GM12878 (cell line): Measurements from ENCODE around the gene AMT. TPM values are rescaled to one million over a fixed set of nuclear protein-coding genes. Genes with fewer than 3 reads are reported as not detected.

Experiments used
- ATAC-seq: fragments of 200-7000 bp; cut with Tn5 transposase; 3 replicates; pipeline ENCODE4 v1.9.1; 2020; ENCODE audit warnings: mild to moderate bottlenecking, moderate library complexity
- BruUV-seq: library from RNA; stranded (reverse); fragments of 400-500 nt; replicated peaks from 2 replicates; lab custom pipeline; 2021; lab: Mats Ljungman, UMichigan
- CTCF ChIA-PET: fragments of 300-600 bp; sonication (Branson Sonifier 250); formaldehyde crosslinking; extraction: SDS; loops from one replicate; lab custom pipeline; 2021; ENCODE audit warnings: inconsistent platforms; lab: Yijun Ruan, JAX
- POLR2A ChIA-PET: fragments of 350-600 bp; formaldehyde crosslinking; extraction: SDS; loops from one replicate; lab custom pipeline; 2021; ENCODE audit warnings: inconsistent platforms; lab: Charles Lee
- RAD21 ChIA-PET: fragments of 300-600 bp; sonication (Branson Sonifier 250); formaldehyde crosslinking; loops from one replicate; lab custom pipeline; 2023; ENCODE audit warnings: antibody characterized with exemption; ENCODE audit not compliant: unreplicated experiment; lab: Charles Lee
- SMC1A ChIA-PET: fragments of 300-600 bp; sonication (Branson Sonifier 250); formaldehyde crosslinking; loops from one replicate; lab custom pipeline; 2023; ENCODE audit not compliant: unreplicated experiment, uncharacterized antibody; lab: Charles Lee
- DNase-seq: peaks from one replicate; pipeline ENCODE4 v3.0.0-alpha.2; 2011; ENCODE audit warnings: low read depth, low spot score
- FAIRE-seq: peaks from 3 replicates; lab custom pipeline; 2011; peaks lifted over from hg19 to GRCh38; lab: Jason Lieb, UNC
- H2AFZ ChIP-seq: 2 replicates; pipeline ENCODE4 v1.6.0; 2011; ENCODE audit warnings: low read depth, low read length, control low read depth; ENCODE audit not compliant: control insufficient read depth
- H3K27ac ChIP-seq: 2 replicates; pipeline ENCODE4 v1.5.1; 2011; ENCODE audit warnings: control low read depth; ENCODE audit not compliant: control insufficient read depth, insufficient read depth
- H3K27me3 ChIP-seq, 2 experiments: replicated peaks in 1 of 2; 2 replicates each; pipeline versions ENCODE4 v1.6.0 to v1.6.1; 2011; ENCODE audit warnings: low read length in 1 of 2; ENCODE audit not compliant: control insufficient read depth in 2 of 2, insufficient read depth in 2 of 2
- H3K36me3 ChIP-seq, 2 experiments: 2 replicates each; pipeline ENCODE4 v1.5.1; 2011; ENCODE audit warnings: low read length in 1 of 2; ENCODE audit not compliant: control insufficient read depth in 2 of 2, insufficient read depth in 2 of 2
- H3K4me1 ChIP-seq: 2 replicates; pipeline ENCODE4 v1.6.1; 2011; ENCODE audit warnings: mild to moderate bottlenecking, low read length, moderate library complexity, mixed read lengths; ENCODE audit not compliant: control insufficient read depth, insufficient read depth
- H3K4me2 ChIP-seq: 2 replicates; pipeline ENCODE4 v1.6.0; 2011; ENCODE audit warnings: control low read depth; ENCODE audit not compliant: control insufficient read depth, insufficient read depth
- H3K4me3 ChIP-seq: fragments of 200-600 bp; sonication (generic); 2 replicates; pipeline ENCODE4 v1.5.1; 2016
- H3K79me2 ChIP-seq: 2 replicates; pipeline ENCODE4 v1.6.0; 2011; ENCODE audit warnings: low read length; ENCODE audit not compliant: control insufficient read depth, insufficient read depth
- H3K9ac ChIP-seq: 2 replicates; pipeline ENCODE4 v1.8.0; 2011; ENCODE audit warnings: low read length, control low read depth, mixed read lengths; ENCODE audit not compliant: control insufficient read depth, insufficient read depth
- H3K9me3 ChIP-seq: replicated peaks from 3 replicates; pipeline ENCODE4 v1.5.1; 2011; ENCODE audit warnings: mild to moderate bottlenecking, low read length; ENCODE audit not compliant: control insufficient read depth, insufficient read depth
- H4K20me1 ChIP-seq: 2 replicates; pipeline ENCODE4 v1.6.0; 2011; ENCODE audit not compliant: control insufficient read depth, insufficient read depth
- BACH1 ChIP-seq: fragments of 450-650 bp; IDR thresholded peaks from 2 replicates; pipeline ENCODE4 v1.6.1; 2017; ENCODE audit warnings: mild to moderate bottlenecking, borderline replicate concordance
- CEBPB ChIP-seq, 2 experiments: fragments of 150-350 bp in 1 of 2; IDR thresholded peaks; 2 replicates each; pipeline ENCODE4 v1.6.1; 2012 to 2014; ENCODE audit warnings: low read depth in 2 of 2, low read length in 2 of 2, borderline replicate concordance in 1 of 2, inconsistent platforms in 1 of 2
- CREB1 ChIP-seq: IDR thresholded peaks from 2 replicates; pipeline ENCODE4 v1.6.1; 2012; ENCODE audit warnings: low read depth, mild to moderate bottlenecking, inconsistent platforms
- CREM ChIP-seq: IDR thresholded peaks from 2 replicates; pipeline ENCODE4 v1.6.1; 2014; ENCODE audit warnings: antibody characterized with exemption, low read depth
- EP300 ChIP-seq, 2 experiments: fragments of 150-350 bp in 1 of 2; IDR thresholded peaks; 2 replicates each; pipeline ENCODE4 v1.6.1; 2011 to 2012; ENCODE audit warnings: low read depth in 2 of 2, low read length in 2 of 2, borderline replicate concordance in 1 of 2, improper control_type of control experiment in 1 of 2, inconsistent platforms in 1 of 2; ENCODE audit not compliant: control insufficient read depth in 1 of 2
- HCFC1 ChIP-seq: fragments of 150-350 bp; IDR thresholded peaks from 2 replicates; pipeline ENCODE4 v1.6.1; 2014; ENCODE audit warnings: low read length
- JUNB ChIP-seq: IDR thresholded peaks from 2 replicates; pipeline ENCODE4 v1.6.1; 2016; ENCODE audit warnings: antibody characterized with exemption, mild to moderate bottlenecking
- NFIC ChIP-seq: IDR thresholded peaks from 2 replicates; pipeline ENCODE4 v1.6.1; 2012; ENCODE audit warnings: low read depth, mild to moderate bottlenecking, inconsistent platforms, low read length, moderate library complexity
- NFYA ChIP-seq: IDR thresholded peaks from 2 replicates; pipeline ENCODE4 v1.6.1; 2011; ENCODE audit warnings: low read depth, mild to moderate bottlenecking, low read length, improper control_type of control experiment, borderline replicate concordance
- POU2F2 ChIP-seq: IDR thresholded peaks from 3 replicates; pipeline ENCODE4 v1.6.1; 2011; ENCODE audit warnings: low read depth, mild to moderate bottlenecking, low read length, borderline replicate concordance
- SIX5 ChIP-seq: IDR thresholded peaks from 2 replicates; pipeline ENCODE4 v1.6.1; 2011; ENCODE audit warnings: mild to moderate bottlenecking, low read depth, low read length, moderate library complexity; ENCODE audit not compliant: severe bottlenecking
- SMARCA5 ChIP-seq: fragments of 450-650 bp; IDR thresholded peaks from 2 replicates; pipeline ENCODE4 v1.6.1; 2017; ENCODE audit warnings: mild to moderate bottlenecking
- SP1 ChIP-seq: IDR thresholded peaks from one replicate; pipeline ENCODE4 v1.6.1; 2011; ENCODE audit warnings: low read depth, low read length
- ZNF217 ChIP-seq: fragments of 450-650 bp; IDR thresholded peaks from 2 replicates; pipeline ENCODE4 v1.6.1; 2017; ENCODE audit warnings: antibody characterized with exemption, mild to moderate bottlenecking
- ZZZ3 ChIP-seq: IDR thresholded peaks from 2 replicates; pipeline ENCODE4 v1.6.1; 2011; ENCODE audit warnings: low read depth; ENCODE audit not compliant: control insufficient read depth, insufficient read length
- WGBS: methylation state at CpG from one replicate; pipeline ENCODE4 v1.1.6; 2016; ENCODE audit warnings: low lambda C conversion rate; ENCODE audit not compliant: insufficient replicate concordance, insufficient coverage; ENCODE audit errors: missing lambda C conversion rate; 5-methylcytosine and 5-hydroxymethylcytosine counted together
- in situ Hi-C: fragments of 300-500 bp; cut with MboI; formaldehyde crosslinking; loops from 9 replicates; pipeline ENCODE4 v1.14.3; 2018; ENCODE audit warnings: mixed read lengths
- intact Hi-C: fragments of 100-400 bp; cut with micrococcal nuclease; formaldehyde crosslinking; loops from one replicate; pipeline ENCODE4 v1.14.2; 2022; ENCODE audit not compliant: unreplicated experiment
- polyA plus RNA-seq, 11 experiments: library from polyadenylated mRNA; depleted of rRNA in 4 of 11; unstranded in 6 of 11; stranded (reverse) in 5 of 11; fragments of >200 nt; fragmentation: Nextera tagmentation in 4 of 11; fragmentation: Illumina TruSeq in 1 of 11; extraction: Ambion mirVana in 4 of 11; extraction: Trizol in 1 of 11; gene quantifications; 1 replicate in 1 of 11; 2 replicates in 10 of 11; pipeline versions ENCODE4 v1.2.1 to v1.2.3, GENCODE V29; 2011 to 2016; ENCODE audit warnings: inconsistent platforms in 2 of 11, missing spikeins in 2 of 11, low read depth in 1 of 11
- total RNA-seq, 4 experiments: library from RNA; depleted of rRNA in 3 of 4; stranded (reverse); fragments of >200 nt in 3 of 4; fragmentation: Illumina TruSeq in 1 of 4; extraction: Trizol in 1 of 4; gene quantifications; 2 replicates each; pipeline versions ENCODE4 v1.2.1 to v1.2.3, GENCODE V29; 2013 to 2021
- TF ChIP-seq, protein P1 (sequence below): fragments of 450-650 bp; conservative IDR thresholded peaks from 2 replicates; pipeline ENCODE4 v1.6.1; 2017; ENCODE audit warnings: mild to moderate bottlenecking, moderate library complexity
- TF ChIP-seq, protein P2 (sequence below): IDR thresholded peaks from 2 replicates; pipeline ENCODE4 v1.6.1; 2011; ENCODE audit warnings: borderline replicate concordance, low read depth, mild to moderate bottlenecking, moderate library complexity, mixed read lengths, low read length; ENCODE audit not compliant: insufficient read depth; ENCODE audit errors: extremely low read length
- TF ChIP-seq, protein P3 (sequence below): fragments of 450-650 bp; IDR thresholded peaks from 2 replicates; pipeline ENCODE4 v1.6.1; 2017; ENCODE audit warnings: mild to moderate bottlenecking

Gene AMT
- total and polyA plus RNA-seq, 10 of the 15 experiments (the other 5 are each of a cell fraction or from before 2014, with no cell fraction given) = 0.45 to 7.2 (median 2.6) TPM

DNA sequence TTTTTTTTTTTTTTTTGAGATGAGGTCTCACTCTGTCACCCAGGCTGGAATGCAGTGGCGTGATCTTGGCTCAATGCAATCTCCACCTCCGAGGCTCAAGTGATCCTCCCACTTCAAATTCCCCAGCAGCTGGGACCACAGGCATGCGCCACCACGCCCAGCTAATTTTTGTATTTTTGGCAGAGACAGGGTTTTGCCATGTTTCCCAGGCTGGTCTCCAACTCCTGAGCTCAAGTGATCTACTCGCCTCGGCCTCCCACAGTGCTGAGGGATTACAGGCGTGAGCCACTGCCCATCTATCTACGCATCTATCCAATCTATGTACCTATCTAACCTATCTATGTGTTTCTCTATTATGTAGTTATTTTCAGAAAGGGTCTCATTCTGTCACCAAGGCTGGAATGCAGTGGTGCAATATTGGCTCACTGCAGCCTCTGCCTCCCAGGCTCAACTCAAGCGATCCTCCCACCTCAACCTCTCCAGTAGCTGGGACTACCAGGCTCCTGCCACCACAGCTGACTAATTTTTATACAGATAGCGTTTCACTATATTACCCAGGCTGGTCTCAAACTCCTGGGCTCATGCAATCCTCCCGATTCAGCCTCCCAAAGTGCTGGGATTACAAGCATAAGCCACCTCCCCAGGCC, 43.9 kb downstream of the AMT start (continued):
- no peak for TF ChIP-seq POU2F2

DNA sequence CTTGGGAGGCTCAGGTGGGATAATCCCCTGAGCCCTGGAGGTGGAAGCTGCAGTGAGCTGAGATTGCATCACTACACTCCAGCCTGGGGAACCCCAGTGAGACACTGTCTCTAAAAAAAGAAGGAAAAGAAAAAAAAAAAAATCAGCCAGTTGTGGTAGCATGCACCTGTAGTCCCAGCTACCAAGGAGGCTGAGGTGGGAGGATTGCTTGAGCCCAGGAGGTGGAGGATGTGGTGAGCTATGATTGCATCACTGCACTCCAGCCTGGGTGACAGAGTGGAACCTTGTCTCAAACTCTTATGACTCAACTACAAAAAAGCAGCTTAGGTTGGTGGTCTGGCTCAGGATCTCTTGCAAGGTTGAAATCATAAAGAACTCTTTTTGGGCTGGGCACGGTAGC, 44.8 kb downstream of the AMT start:
- H3K36me3 ChIP-seq = peaks cover 10 to 15% of the 10 kb centered on the region in 2 experiments; a peak in 3 of 4 replicates
- ChIA-PET POLR2A (interaction anchor here (0.7 kb wide), 1 partner anchor 908 kb away, joined by 3 read pairs; no protein-coding TSS in a partner anchor), SMC1A (interaction anchor here (0.6 to 1.3 kb wide), 5 partner anchors 32 to 204 kb away, joined by 3 to 4 read pairs (median 3); partner anchors contain the start of genes TCTA and USP4), RAD21 (interaction anchor here (1.4 kb wide), 1 partner anchor 67 kb away, joined by 3 read pairs; no protein-coding TSS in a partner anchor), CTCF (no interaction called here)
- H3K4me1 ChIP-seq = peaks cover 14% of the 10 kb centered on the region
- intact Hi-C loops (no loop called here), in situ Hi-C loops (no loop called here)
- H3K9me3 ChIP-seq = peaks cover 21% of the 10 kb centered on the region; the same call in 2 of the 3 replicates
- DNase-seq = peak; percentile 42
- BruUV-seq = no TSS peak
- no peak for FAIRE-seq
- H3K4me2 ChIP-seq = no peak overlapping the region
- no peak overlapping the region for H3K9ac ChIP-seq
- peak; percentile 86 for ATAC-seq
- H3K4me3 ChIP-seq = no peak overlapping the region
- H3K27ac ChIP-seq = no peak overlapping the region
- no peaks in the 10 kb centered on the region for H4K20me1 ChIP-seq
- no peak overlapping the region for H2AFZ ChIP-seq
- WGBS = 91% methylated on average over 1 of the region's 1 CpG
- H3K79me2 ChIP-seq = peaks cover 70% of the 10 kb centered on the region
- H3K27me3 ChIP-seq = no peaks in the 10 kb centered on the region
- TF ChIP-seq SP1 (no peak), CREB1 (peak; percentile 63; the same call in 1 of the 2 replicates), JUNB (peak; percentile 36), SIX5 (no peak), CEBPB (IDR thresholded peaks at IDR 0.05; ENCODE audit: borderline replicate concordance in 1 of 2, low read depth in 2 of 2, low read length in 2 of 2) (peak in 1 of 2 experiments; percentile 50; a peak in 1 of 4 replicates), SMARCA5 (no peak), BACH1 (no peak), NFIC (peak; percentile 23; the same call in 1 of the 2 replicates), CREM (peak; percentile 36; the same call in 1 of the 2 replicates), EP300 (IDR thresholded peaks at IDR 0.05; ENCODE audit: borderline replicate concordance in 1 of 2, control insufficient read depth in 1 of 2, low read depth in 2 of 2, low read length in 2 of 2) (no peak), ZNF217 (no peak), ZZZ3 (no peak), NFYA (no peak), HCFC1 (no peak)
- TF ChIP-seq, protein P1, sequence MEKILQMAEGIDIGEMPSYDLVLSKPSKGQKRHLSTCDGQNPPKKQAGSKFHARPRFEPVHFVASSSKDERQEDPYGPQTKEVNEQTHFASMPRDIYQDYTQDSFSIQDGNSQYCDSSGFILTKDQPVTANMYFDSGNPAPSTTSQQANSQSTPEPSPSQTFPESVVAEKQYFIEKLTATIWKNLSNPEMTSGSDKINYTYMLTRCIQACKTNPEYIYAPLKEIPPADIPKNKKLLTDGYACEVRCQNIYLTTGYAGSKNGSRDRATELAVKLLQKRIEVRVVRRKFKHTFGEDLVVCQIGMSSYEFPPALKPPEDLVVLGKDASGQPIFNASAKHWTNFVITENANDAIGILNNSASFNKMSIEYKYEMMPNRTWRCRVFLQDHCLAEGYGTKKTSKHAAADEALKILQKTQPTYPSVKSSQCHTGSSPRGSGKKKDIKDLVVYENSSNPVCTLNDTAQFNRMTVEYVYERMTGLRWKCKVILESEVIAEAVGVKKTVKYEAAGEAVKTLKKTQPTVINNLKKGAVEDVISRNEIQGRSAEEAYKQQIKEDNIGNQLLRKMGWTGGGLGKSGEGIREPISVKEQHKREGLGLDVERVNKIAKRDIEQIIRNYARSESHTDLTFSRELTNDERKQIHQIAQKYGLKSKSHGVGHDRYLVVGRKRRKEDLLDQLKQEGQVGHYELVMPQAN = no peak
- TF ChIP-seq, protein P2, sequence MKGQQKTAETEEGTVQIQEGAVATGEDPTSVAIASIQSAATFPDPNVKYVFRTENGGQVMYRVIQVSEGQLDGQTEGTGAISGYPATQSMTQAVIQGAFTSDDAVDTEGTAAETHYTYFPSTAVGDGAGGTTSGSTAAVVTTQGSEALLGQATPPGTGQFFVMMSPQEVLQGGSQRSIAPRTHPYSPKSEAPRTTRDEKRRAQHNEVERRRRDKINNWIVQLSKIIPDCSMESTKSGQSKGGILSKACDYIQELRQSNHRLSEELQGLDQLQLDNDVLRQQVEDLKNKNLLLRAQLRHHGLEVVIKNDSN = no peak
- TF ChIP-seq, protein P3, sequence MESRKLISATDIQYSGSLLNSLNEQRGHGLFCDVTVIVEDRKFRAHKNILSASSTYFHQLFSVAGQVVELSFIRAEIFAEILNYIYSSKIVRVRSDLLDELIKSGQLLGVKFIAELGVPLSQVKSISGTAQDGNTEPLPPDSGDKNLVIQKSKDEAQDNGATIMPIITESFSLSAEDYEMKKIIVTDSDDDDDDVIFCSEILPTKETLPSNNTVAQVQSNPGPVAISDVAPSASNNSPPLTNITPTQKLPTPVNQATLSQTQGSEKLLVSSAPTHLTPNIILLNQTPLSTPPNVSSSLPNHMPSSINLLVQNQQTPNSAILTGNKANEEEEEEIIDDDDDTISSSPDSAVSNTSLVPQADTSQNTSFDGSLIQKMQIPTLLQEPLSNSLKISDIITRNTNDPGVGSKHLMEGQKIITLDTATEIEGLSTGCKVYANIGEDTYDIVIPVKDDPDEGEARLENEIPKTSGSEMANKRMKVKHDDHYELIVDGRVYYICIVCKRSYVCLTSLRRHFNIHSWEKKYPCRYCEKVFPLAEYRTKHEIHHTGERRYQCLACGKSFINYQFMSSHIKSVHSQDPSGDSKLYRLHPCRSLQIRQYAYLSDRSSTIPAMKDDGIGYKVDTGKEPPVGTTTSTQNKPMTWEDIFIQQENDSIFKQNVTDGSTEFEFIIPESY = no peak
